Skeletal muscle cell (primary cell): ENCODE data around the gene PLEKHG3.

Source experiments
- DNase-seq: peaks from one replicate; pipeline ENCODE4 v3.0.0-alpha.2; 2010; ENCODE audit warnings: low read depth
- H3K4me3 ChIP-seq: 2 replicates; pipeline ENCODE4 v1.5.1; 2011; ENCODE audit warnings: low read depth, mild to moderate bottlenecking, control low read depth, low read length, moderate library complexity

Gene PLEKHG3

GRCh38 chr14:64704743-64705380, 638 bp downstream of the PLEKHG3 start:
- DNase-seq: no peak
- H3K4me3 ChIP-seq: peak overlapping the region; percentile 80

GRCh38 chr14:64705381-64706118, 1.3 kb downstream of the PLEKHG3 start:
- no peak for DNase-seq
- peak overlapping the region; percentile 80 for H3K4me3 ChIP-seq

- H3K4me3 ChIP-seq: no peak overlapping the region
- no peak for DNase-seq
These were observed 1.9 kb downstream of the PLEKHG3 start for GRCh38 chr14:64706119-64706592.

GRCh38 chr14:64706593-64707193, 2.5 kb downstream of the PLEKHG3 start:
- no peak overlapping the region for H3K4me3 ChIP-seq
- DNase-seq: no peak

- DNase-seq: peak; percentile 67
- no peak overlapping the region for H3K4me3 ChIP-seq
These were observed 3.4 kb downstream of the PLEKHG3 start for GRCh38 chr14:64707661-64708060.

- H3K4me3 ChIP-seq: no peak overlapping the region
- DNase-seq: no peak
These were observed 4.2 kb downstream of the PLEKHG3 start for GRCh38 chr14:64708148-64709004.

GRCh38 chr14:64709126-64709525, 4.9 kb downstream of the PLEKHG3 start:
- DNase-seq: no peak
- no peak overlapping the region for H3K4me3 ChIP-seq

GRCh38 chr14:64711039-64711438, 6.8 kb downstream of the PLEKHG3 start:
- no peak overlapping the region for H3K4me3 ChIP-seq
- DNase-seq: no peak

- no peak overlapping the region for H3K4me3 ChIP-seq
- DNase-seq: no peak
These were observed 9.5 kb downstream of the PLEKHG3 start for GRCh38 chr14:64713677-64714076.

- DNase-seq: no peak
- H3K4me3 ChIP-seq: no peak overlapping the region
These were observed 10.3 kb downstream of the PLEKHG3 start for GRCh38 chr14:64714432-64715025.

GRCh38 chr14:64715146-64715627, 11.0 kb downstream of the PLEKHG3 start:
- DNase-seq: no peak
- no peak overlapping the region for H3K4me3 ChIP-seq

- no peak overlapping the region for H3K4me3 ChIP-seq
- DNase-seq: no peak
These were observed 11.6 kb downstream of the PLEKHG3 start for GRCh38 chr14:64715628-64716412.

GRCh38 chr14:64717870-64718269, 13.6 kb downstream of the PLEKHG3 start:
- no peak overlapping the region for H3K4me3 ChIP-seq
- DNase-seq: no peak

- H3K4me3 ChIP-seq: no peak overlapping the region
- no peak for DNase-seq
These were observed 14.5 kb downstream of the PLEKHG3 start for GRCh38 chr14:64718762-64719161.

- DNase-seq: no peak
- H3K4me3 ChIP-seq: no peak overlapping the region
These were observed 15.4 kb downstream of the PLEKHG3 start for GRCh38 chr14:64719601-64720000.

- H3K4me3 ChIP-seq: no peak overlapping the region
- DNase-seq: peak; percentile 50
These were observed 15.9 kb downstream of the PLEKHG3 start for GRCh38 chr14:64720131-64720576.

- peak; percentile 41 for DNase-seq
- no peak overlapping the region for H3K4me3 ChIP-seq
These were observed 17.2 kb downstream of the PLEKHG3 start for GRCh38 chr14:64721391-64721791.

- no peak for DNase-seq
- H3K4me3 ChIP-seq: no peak overlapping the region
These were observed 17.7 kb downstream of the PLEKHG3 start for GRCh38 chr14:64721899-64722298.
